Right lobe of liver (tissue), 6 donors: ENCODE data around the gene RABL3. TPM values are rescaled to one million over a fixed set of nuclear protein-coding genes. Genes with fewer than 3 reads are reported as not detected.

Experiments used
- ATAC-seq, 4 donors: fragments of 200-7000 bp; cut with Tn5 transposase; one replicate each; pipeline ENCODE4 v1.9.1; 2020; ENCODE audit warnings: mild to moderate bottlenecking in 4 of 4, moderate library complexity in 4 of 4
- DNase-seq, 3 donors: peaks; one replicate each; pipeline ENCODE4 v3.0.0-alpha.2; 2020
- H3K27ac ChIP-seq, 3 donors: fragments of 200-600 bp; one replicate each; pipeline ENCODE4 v1.8.0; 2022
- H3K27me3 ChIP-seq, 2 donors: fragments of 200-600 bp; one replicate each; pipeline ENCODE4 v1.8.0; 2022
- H3K36me3 ChIP-seq, 4 donors: fragments of 200-600 bp; sonication (generic) in 1 of 4; one replicate each; pipeline versions ENCODE4 v1.5.1 to v1.8.0; 2017 to 2022; ENCODE audit warnings: control low read depth in 1 of 4
- H3K4me1 ChIP-seq, 4 donors: fragments of 200-600 bp; sonication (generic) in 1 of 4; one replicate each; pipeline versions ENCODE4 v1.5.1 to v1.8.0; 2017 to 2022; ENCODE audit warnings: control low read depth in 1 of 4
- H3K4me3 ChIP-seq, 3 donors: fragments of 200-600 bp; one replicate each; pipeline ENCODE4 v1.8.0; 2022
- H3K9me3 ChIP-seq, 4 donors: fragments of 200-600 bp; sonication (generic) in 1 of 4; one replicate each; pipeline versions ENCODE4 v1.5.1 to v1.8.0; 2017 to 2022; ENCODE audit warnings: control low read depth in 1 of 4
- POLR2A ChIP-seq: fragments of 450-650 bp; IDR thresholded peaks from one replicate; pipeline ENCODE4 v1.6.1; 2017; ENCODE audit warnings: antibody characterized with exemption, mild to moderate bottlenecking
- WGBS: methylation state at CpG from one replicate; pipeline ENCODE4 v1.1.6; 2018; ENCODE audit warnings: low coverage, low lambda C conversion rate; ENCODE audit not compliant: insufficient coverage; ENCODE audit errors: missing lambda C conversion rate; 5-methylcytosine and 5-hydroxymethylcytosine counted together
- intact Hi-C, 2 donors: fragments of 100-400 bp; cut with DNase I; formaldehyde crosslinking; loops; one replicate each; pipeline versions ENCODE4 v1.11.2 to v1.14.1; 2022
- total RNA-seq, 6 experiments: library from RNA; depleted of rRNA in 2 of 6; stranded (reverse); fragments of >200 nt in 2 of 6; fragmentation: NEBNext Ultra II Directional in 3 of 6; extraction: Animal tissue kit (Norgen Biotek cat#: 25700) in 3 of 6; gene quantifications; one replicate each; pipeline versions ENCODE4 v1.1.0 to v1.2.4, GENCODE V29; 2016 to 2023
- TF ChIP-seq, protein P1 (sequence below), 4 donors: fragments of 200-600 bp in 3 of 4; fragments of 450-650 bp in 1 of 4; IDR thresholded peaks; one replicate each; pipeline versions ENCODE4 v1.5.1 to v1.8.0; 2016 to 2022; ENCODE audit warnings: antibody characterized with exemption in 4 of 4, mild to moderate bottlenecking in 2 of 4
- donor health status: DM: no; HTN: yes; CAD: no.
- donor health status: DM: no; HTN: no; CAD: no.
- donor health status: DM: no; HTN: no; CAD: no.
- donor health status: DM: no; HTN: yes; CAD: no.
- donor health status: DM: no; HTN: yes; CAD: no.

RABL3 gene
- total RNA-seq, 6 experiments from 2014 or later = 12.0 to 18.4 (median 13.2) TPM

DNA sequence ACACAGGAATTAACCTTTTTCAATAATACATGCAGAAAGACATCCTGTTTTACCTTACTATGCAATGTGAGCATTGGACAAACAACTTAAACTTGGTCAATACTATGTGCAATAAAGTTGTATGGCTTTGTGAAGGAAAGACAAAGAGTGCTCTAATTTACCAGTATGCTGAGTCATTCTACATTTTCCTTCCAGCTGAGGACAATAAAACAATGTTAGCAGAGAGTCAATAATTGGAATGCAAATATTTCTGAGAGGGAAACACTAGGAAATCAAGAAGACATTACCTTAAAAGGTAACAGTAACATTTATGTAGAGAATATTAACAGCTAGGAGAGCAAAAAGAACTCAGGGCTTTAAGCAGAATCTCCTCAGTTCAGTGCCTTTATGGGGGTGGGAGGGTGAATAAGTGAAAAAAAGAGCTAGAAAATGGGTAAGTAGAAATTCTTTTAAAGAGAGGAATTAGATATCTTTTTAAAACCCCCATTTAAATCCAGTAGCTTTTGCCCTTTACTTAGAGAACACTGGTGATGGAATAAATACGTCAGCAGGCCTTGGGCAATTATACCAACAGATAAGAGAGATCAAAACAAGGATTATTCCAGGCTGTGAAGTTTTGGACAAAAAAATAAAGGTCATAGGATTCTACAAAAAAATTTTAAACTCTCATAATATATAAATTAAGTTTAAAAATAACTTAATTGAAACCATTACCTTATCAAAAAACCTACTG lies 48.7 kb downstream of the RABL3 start:
- TF ChIP-seq POLR2A = no peak
- TF ChIP-seq, protein P1, sequence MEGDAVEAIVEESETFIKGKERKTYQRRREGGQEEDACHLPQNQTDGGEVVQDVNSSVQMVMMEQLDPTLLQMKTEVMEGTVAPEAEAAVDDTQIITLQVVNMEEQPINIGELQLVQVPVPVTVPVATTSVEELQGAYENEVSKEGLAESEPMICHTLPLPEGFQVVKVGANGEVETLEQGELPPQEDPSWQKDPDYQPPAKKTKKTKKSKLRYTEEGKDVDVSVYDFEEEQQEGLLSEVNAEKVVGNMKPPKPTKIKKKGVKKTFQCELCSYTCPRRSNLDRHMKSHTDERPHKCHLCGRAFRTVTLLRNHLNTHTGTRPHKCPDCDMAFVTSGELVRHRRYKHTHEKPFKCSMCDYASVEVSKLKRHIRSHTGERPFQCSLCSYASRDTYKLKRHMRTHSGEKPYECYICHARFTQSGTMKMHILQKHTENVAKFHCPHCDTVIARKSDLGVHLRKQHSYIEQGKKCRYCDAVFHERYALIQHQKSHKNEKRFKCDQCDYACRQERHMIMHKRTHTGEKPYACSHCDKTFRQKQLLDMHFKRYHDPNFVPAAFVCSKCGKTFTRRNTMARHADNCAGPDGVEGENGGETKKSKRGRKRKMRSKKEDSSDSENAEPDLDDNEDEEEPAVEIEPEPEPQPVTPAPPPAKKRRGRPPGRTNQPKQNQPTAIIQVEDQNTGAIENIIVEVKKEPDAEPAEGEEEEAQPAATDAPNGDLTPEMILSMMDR (IDR thresholded peaks at IDR 0.05) = no peak
- no peaks in the 10 kb centered on the region for H3K9me3 ChIP-seq
- peak overlapping the region; percentile 23 to 96 (median 74) for H3K27ac ChIP-seq
- H3K4me1 ChIP-seq = peaks cover 0 to 23% (median 6%) of the 10 kb centered on the region in 4 donors
- intact Hi-C loops = no loop called here
- ATAC-seq = peak; percentile 83 to 92 (median 87)
- 47% methylated on average over 1 of the region's 1 CpG for WGBS
- H3K27me3 ChIP-seq = no peaks in the 10 kb centered on the region
- peak in 1 of 3 donors; percentile 62 for DNase-seq
- H3K4me3 ChIP-seq = no peak overlapping the region
- H3K36me3 ChIP-seq = no peaks in the 10 kb centered on the region

DNA sequence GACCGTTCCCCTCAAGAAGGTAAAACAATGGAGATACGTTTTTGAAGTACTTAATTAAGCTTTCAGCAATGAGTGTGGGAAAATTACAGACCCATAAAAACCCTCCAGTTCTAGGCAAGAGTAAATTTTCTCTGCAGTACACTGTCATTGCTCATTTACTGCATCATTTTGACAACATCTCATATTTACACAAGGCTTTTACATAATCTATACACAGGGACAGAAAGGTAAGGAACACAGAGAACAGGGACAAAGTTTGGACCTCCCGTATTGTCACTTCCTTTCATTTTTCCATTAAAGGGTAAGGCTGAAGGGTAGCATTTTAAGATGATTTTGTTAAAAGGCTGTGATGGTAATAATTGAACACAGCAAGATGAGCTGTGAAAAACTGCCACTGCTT lies 52.9 kb downstream of the RABL3 start:
- no peaks in the 10 kb centered on the region for H3K9me3 ChIP-seq
- peak; percentile 35 to 59 (median 46) for ATAC-seq
- TF ChIP-seq, protein P1 (IDR thresholded peaks at IDR 0.05) = no peak
- peak; percentile 29 for TF ChIP-seq POLR2A
- no peak for DNase-seq
- no peaks in the 10 kb centered on the region for H3K36me3 ChIP-seq
- WGBS = 59% methylated on average over 3 of the region's 3 CpGs
- intact Hi-C loops = no loop called here
- no peaks in the 10 kb centered on the region for H3K27me3 ChIP-seq
- peaks cover 0 to 19% (median 7%) of the 10 kb centered on the region in 4 donors for H3K4me1 ChIP-seq
- H3K27ac ChIP-seq = peak overlapping the region in 1 of 3 donors; percentile 65
- H3K4me3 ChIP-seq = no peak overlapping the region

DNA sequence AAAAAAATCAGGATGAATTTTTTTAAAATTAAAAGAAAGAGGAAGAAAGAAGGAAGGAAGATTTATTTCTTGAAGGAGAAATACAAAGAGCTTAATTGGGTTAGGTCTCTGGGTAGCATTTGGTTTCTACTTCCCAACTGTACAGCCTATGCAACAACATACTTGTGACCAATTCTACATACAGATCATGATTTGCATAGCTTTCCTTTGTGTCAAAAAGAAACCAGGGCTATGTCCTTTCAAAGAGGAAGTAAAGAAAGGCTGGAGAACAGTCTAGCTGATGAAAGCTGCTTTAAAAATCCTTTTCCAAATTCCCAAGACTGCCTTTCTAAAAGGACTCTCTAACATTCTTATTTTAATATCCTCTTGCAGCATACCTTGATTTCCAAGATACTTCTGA lies 54.2 kb downstream of the RABL3 start:
- intact Hi-C loops = no loop called here
- H3K9me3 ChIP-seq = no peaks in the 10 kb centered on the region
- no peaks in the 10 kb centered on the region for H3K27me3 ChIP-seq
- H3K4me1 ChIP-seq = peaks cover 0 to 21% (median 9%) of the 10 kb centered on the region in 4 donors
- H3K27ac ChIP-seq = no peak overlapping the region
- no peaks in the 10 kb centered on the region for H3K36me3 ChIP-seq
- ATAC-seq = peak in 3 of 4 donors; percentile 13 to 31 (median 23)
- DNase-seq = no peak
- TF ChIP-seq POLR2A = no peak
- TF ChIP-seq, protein P1 (IDR thresholded peaks at IDR 0.05) = no peak
- H3K4me3 ChIP-seq = no peak overlapping the region

DNA sequence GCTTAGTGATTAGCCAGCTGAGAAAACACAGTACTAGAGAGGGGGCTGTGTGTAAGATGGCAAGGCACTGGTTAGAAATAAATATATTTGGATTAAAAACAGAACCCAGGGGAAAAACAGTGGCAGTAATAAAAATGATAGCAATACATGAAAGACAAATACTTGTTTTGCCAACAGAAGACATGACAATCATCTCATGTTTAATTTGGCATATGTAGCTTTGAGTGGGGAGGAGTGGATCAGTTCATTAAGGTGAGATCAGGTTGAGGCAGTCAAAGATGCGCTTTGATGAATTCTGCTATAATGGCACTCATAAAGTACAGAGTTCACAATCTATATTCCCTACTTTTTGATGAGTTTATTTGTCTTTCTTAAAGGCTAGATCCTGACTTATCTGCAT lies 56.9 kb downstream of the RABL3 start:
- TF ChIP-seq POLR2A = no peak
- TF ChIP-seq, protein P1 (IDR thresholded peaks at IDR 0.05) = no peak
- 83% methylated on average over 1 of the region's 1 CpG for WGBS
- no peak for ATAC-seq
- Histone ChIP-seq H3K4me1 (peaks cover 0 to 19% (median 7%) of the 10 kb centered on the region in 4 donors), H3K4me3 (no peak overlapping the region), H3K9me3 (no peaks in the 10 kb centered on the region), H3K27me3 (no peaks in the 10 kb centered on the region), H3K36me3 (no peaks in the 10 kb centered on the region), H3K27ac (no peak overlapping the region)
- DNase-seq = no peak
- intact Hi-C loops = no loop called here
